GM21390 (cell line): ENCODE data around the gene AKIP1.
"Not testable (repeated sequence)": the region's sequence is repeated elsewhere in the genome, so short reads cannot be mapped to it uniquely, and the experiment has no call there.

Source experiments
- ATAC-seq: cut with Tn5 transposase; IDR thresholded peaks from one replicate; pipeline ENCODE4 v1.9.1; 2021; ENCODE audit not compliant: unreplicated experiment

AKIP1 gene, protein sequence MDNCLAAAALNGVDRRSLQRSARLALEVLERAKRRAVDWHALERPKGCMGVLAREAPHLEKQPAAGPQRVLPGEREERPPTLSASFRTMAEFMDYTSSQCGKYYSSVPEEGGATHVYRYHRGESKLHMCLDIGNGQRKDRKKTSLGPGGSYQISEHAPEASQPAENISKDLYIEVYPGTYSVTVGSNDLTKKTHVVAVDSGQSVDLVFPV

DNA sequence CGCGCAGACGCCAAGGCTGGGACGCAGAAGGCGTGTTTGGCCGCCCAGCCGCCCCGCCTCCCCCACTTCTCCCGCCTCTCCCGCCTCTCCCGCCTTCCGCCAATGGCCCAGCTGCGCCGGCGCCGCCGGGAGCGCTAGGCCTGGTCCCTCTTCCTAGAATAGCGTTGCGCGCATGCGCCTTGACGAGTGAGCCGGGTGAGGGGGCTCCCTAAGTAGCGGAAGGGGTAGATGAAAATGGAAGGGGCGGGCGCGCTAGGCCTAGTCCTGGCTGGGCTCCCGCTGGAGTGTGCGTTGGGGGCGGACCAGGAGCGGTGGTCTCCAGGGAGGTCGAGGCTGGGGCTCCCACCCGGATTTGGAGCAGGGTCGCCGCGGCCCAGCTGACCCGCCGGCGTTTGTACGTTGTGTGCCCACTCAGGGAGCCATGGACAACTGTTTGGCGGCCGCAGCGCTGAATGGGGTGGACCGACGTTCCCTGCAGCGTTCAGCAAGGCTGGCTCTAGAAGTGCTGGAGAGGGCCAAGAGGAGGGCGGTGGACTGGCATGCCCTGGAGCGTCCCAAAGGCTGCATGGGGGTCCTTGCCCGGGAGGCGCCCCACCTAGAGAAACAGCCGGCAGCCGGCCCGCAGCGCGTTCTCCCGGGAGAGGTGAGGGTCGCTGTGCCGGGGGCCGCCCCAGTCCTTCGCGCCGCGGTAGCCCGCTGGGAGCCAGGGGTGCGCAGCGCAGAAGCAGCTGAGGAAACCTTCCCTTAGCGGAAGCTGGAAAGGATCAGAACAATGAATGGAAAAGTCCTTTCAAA is at the start of gene AKIP1:
TSS of gene AKIP1 (plus strand) at position 161 of the 795 bp plus-strand sequence. CDS start at position 422, 261 bp downstream.
- peak; percentile 72 for ATAC-seq

GRCh38 chr11:8863838-8864237 is 47.2 kb upstream of the AKIP1 start:
- ATAC-seq, result no peak

GRCh38 chr11:8865304-8865703 is 45.7 kb upstream of the AKIP1 start:
- ATAC-seq, result no peak

- ATAC-seq, result no peak
These were observed 44.0 kb upstream of the AKIP1 start for GRCh38 chr11:8867035-8867434.

- no peak for ATAC-seq
These were observed 42.9 kb upstream of the AKIP1 start for GRCh38 chr11:8867931-8868631.

DNA sequence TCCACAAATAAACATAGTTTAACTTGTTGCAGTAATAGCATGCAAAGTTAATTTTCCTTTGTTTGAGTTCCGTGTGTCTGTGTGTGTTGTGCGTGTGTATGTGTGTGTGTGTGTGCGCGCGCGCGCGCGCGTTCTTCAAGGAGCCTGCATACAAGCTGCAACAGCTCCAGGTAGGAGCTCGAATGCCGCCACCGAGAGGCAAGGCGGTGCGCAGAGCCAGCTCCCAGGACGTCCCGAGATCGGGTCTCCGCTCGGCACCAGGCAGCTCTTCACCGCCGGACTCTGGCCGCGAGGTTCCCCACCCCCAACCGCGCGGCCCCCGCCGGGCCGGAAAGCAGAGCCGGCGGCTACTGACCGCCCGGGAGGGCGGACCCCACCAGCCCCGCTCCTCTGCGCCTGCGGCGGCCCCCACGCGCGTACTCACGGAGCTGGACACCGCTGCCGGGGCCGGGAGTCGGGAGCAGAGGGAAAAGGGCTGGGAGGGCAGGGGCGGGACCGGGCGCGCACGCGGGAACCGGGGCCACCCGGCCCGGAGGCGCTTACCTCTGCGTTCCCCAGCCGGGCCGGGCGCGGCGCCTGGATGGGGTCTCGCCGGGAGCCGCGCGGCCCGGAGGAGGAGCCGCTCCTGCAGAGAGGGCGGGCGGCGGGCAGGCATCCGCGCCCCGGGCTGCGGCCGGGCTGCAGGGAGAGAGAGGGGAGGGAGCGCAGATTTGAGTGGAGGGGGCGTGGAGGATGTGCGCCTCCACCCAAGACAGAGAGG is 40.4 kb upstream of the AKIP1 start:
- ATAC-seq, result no peak

DNA sequence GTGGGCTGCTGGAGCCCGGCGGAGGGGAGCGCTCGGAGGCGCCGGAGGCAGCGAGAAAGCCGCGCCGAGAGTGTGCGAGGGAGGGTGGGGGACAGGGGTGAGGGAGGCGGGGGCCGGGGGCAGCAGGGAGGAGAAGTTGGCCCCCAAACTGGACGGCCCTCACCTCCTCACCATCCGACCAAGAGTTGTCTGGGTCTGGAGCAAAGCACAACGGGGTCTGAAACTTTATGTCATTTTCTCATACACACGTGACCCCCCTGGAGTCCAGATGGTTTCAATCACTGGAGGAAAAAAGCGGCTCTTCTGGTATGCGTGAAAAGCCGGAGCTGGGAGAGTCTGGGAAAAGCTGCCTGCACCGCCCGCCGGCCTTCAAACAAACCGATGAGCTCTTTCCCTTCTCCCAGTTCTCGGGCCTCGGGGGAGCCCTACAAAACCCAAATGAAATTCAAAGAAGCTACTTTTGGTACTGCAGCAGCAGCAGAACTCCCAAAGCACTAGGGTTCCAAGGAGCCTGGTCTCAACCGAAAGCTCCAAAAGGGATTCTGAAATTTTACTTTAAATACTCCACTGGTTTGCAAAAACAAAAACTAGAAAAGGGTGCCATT is 39.7 kb upstream of the AKIP1 start:
- no peak for ATAC-seq

DNA sequence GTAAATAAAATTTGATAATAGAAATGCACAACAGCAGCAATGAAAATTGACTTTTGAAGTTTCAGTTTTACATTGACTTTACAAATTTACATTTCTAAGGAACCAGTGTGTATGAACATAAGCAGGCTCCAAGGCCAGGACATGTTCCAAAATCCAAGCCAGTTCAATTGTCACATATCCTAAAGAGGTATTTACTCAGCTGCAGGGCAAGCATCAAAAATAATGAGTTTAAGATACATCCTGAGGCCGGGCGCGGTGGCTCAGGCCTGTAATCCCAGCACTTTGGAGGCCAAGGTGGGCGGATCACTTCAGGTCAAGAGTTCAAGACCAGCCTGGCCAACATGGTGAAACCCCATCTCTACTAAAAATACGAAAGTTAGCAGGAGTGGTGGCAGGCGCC is 39.0 kb upstream of the AKIP1 start:
- no peak for ATAC-seq

- ATAC-seq, result no peak
These were observed 37.1 kb upstream of the AKIP1 start for GRCh38 chr11:8873741-8874405.

DNA sequence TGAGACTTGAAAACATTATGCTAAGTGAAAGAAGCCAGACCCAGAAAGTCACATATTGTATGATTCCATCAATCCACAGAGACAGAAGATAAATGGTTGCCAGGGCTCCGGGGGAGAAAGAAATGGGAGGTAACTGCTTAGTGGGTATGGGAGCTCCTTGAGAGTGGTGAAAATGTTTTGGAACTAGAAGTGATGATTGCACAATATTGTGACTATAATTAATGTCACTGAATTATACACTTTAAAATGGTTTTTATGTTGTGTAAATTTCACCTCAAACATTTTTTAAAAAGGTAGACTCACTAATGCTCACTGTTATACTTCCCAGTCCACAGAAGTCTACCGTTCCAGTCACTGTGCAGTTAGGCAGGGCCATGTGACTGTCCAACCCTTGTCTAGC is 32.2 kb upstream of the AKIP1 start:
- no peak for ATAC-seq

- ATAC-seq, result not testable (repeated sequence)
These were observed 29.4 kb upstream of the AKIP1 start for GRCh38 chr11:8881585-8881984.

DNA sequence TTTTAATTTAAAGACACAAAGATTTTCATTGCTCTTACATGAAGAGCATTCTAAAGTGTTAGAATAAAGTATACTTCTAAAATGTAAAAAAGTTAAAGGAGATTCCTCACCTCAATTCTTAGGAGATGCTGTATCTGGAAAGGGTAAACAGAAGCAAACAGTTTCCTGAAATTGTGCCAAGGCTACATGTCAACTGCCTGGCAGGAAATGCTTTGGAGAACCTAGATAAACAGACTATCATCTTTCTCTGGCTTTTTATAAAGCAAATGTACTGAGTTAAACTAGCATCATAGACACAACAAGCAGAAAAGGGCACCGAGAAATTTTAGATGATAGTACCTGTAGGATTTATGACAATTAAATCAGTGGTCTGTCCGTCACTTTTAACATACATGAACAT is 24.7 kb upstream of the AKIP1 start:
- ATAC-seq, result no peak

- not testable (repeated sequence) for ATAC-seq
These were observed 19.8 kb upstream of the AKIP1 start for GRCh38 chr11:8891185-8891584.

DNA sequence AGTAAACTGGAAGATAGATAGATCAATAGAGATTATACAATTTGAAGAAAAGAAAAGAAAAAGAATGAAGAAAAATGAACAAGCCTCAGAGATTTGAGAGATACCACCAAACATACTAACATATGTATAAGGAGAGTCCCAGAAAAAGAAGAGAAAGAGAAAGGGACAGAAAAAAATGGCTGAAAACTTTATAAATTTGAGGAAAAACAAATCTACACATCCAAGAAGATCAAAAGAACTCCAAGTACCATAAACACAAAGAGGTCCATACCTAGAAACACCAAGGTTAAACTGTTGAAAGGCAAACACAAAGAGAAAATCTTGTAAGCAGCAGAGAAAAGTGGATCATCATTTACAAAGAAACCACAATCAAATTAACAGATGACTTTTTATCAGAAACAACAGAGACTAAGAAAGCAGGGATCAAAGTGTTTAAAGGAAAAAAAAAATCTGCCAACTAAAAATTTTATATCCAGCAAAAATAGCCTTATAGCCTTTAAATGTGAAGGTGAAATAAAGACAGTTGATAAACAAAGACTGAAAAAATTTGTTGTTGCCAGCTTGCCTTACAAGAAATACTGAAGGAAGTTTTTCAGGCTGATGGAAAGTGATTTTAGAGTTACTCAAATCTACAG is 11.8 kb upstream of the AKIP1 start:
- no peak for ATAC-seq

- ATAC-seq, result no peak
These were observed 5.3 kb upstream of the AKIP1 start for GRCh38 chr11:8905528-8906165.

DNA sequence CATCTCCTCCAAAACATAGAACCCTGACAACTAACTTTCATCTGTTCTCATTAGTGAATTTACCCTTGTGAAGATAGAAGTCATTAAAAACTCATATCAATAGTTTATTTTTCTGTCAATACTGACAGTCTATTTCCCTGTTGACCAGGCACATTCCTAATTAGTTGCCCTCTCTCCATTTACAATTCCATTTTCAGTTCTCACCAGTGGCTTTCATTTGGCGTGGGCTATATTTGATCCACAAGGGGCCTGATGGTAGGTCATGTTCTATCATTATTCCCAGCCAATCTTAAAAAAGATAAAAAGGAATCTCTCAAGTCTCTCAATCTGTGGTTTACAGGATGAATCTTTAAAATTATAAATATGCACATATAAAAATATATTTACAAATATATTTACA is 3.9 kb upstream of the AKIP1 start:
- no peak for ATAC-seq

DNA sequence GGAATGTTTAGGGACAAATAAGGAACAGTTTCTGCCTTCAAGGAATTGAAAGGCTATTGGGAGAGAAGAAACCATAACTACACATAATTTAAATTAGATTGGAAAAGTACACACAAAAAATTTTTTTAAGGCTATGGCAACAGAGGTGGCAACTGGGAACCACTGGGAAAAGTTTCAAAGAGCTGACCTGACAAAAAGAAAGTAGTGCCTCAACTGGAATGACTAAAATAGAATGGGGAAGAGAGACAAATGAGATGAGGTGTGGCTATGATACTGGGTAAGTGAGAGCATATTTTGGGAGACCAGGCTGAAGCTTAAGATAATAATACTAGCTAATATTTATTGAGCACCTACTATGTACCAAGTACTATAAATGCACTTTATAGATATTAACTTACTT is 2.9 kb upstream of the AKIP1 start:
- no peak for ATAC-seq

- ATAC-seq, result peak; percentile 10
These were observed 351 bp upstream of the AKIP1 start for GRCh38 chr11:8910649-8911026.

DNA sequence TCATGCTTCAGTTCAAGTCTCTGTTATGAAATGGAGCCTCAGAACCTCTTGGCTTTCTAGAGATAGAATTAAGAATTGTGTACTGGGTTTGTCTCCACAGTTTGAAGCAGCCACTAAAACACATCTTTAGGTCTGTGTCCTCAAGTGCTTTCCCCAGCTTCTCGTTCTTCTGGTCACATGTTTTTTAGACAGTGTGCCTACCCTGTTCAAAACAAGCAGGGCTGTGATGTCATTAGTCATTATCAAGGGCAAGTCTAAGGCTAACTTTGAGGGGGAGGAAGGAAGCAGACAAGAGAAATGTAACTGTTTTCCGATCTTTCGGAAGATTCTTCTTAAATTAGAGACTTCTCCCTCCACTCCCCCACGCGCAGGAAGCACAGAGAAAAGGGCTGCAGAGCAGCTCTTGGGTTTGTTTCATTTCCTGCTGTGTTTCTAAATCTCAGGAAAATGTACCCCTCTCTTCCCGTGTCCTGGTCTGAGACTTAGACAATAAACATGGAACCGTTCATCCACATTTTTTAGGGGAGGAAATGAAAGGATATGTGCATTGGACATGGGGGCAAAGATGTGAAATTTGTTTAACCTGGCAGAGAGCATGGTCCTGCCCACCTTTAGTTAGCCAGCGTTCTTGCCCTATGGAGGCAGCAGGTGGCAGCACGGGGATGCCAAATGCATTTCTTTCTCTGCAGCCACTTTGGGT is 3.1 kb downstream of the AKIP1 start:
- ATAC-seq, result no peak
